Peyer's patch (tissue), 4 donors: ENCODE data around the gene ZC3HAV1L. TPM values are rescaled to one million over a fixed set of nuclear protein-coding genes. Genes with fewer than 3 reads are reported as not detected.
"Not testable (repeated sequence)": the region's sequence is repeated elsewhere in the genome, so short reads cannot be mapped to it uniquely, and the experiment has no call there.

Source experiments
- DNase-seq, 3 donors: peaks; one replicate each; pipeline ENCODE4 v3.0.0-alpha.2; 2017 to 2019
- H3K27ac ChIP-seq, 4 donors: fragments of 200-600 bp; sonication (generic); one replicate each; pipeline ENCODE4 v1.5.1; 2016 to 2019
- H3K27me3 ChIP-seq, 2 donors: fragments of 200-600 bp; sonication (generic); one replicate each; pipeline ENCODE4 v1.5.1; 2019
- H3K36me3 ChIP-seq, 3 donors: fragments of 200-600 bp; sonication (generic); one replicate each; pipeline ENCODE4 v1.5.1; 2016 to 2019
- H3K4me1 ChIP-seq, 4 donors: fragments of 200-600 bp; sonication (generic); one replicate each; pipeline ENCODE4 v1.5.1; 2016 to 2019
- H3K4me3 ChIP-seq, 4 donors: fragments of 200-600 bp; sonication (generic); 1 replicate in 3 of 4; 2 replicates in 1 of 4; pipeline ENCODE4 v1.5.1; 2016 to 2019; ENCODE audit warnings: mild to moderate bottlenecking in 1 of 4
- H3K9me3 ChIP-seq, 4 donors: fragments of 200-600 bp; sonication (generic); one replicate each; pipeline ENCODE4 v1.5.1; 2016 to 2019; ENCODE audit warnings: mild to moderate bottlenecking in 1 of 4
- POLR2A ChIP-seq, 2 donors: fragments of 450-650 bp; IDR thresholded peaks; one replicate each; pipeline ENCODE4 v1.5.1; 2017; ENCODE audit warnings: antibody characterized with exemption in 2 of 2, mild to moderate bottlenecking in 2 of 2, moderate library complexity in 2 of 2
- total RNA-seq, 4 donors: library from RNA; depleted of rRNA; stranded (reverse); fragments of >200 nt; gene quantifications; one replicate each; pipeline ENCODE4 v1.1.0, GENCODE V29; 2016
- TF ChIP-seq, protein P1 (sequence below), 6 experiments: fragments of 450-650 bp in 4 of 6; fragments of 200-600 bp in 2 of 6; sonication (generic) in 1 of 6; IDR thresholded peaks; one replicate each; pipeline ENCODE4 v1.5.1; 2017 to 2019; ENCODE audit warnings: antibody characterized with exemption in 6 of 6, mild to moderate bottlenecking in 3 of 6, moderate library complexity in 1 of 6

ZC3HAV1L gene
- total RNA-seq, 4 donors from 2014 or later = 7.7 to 25.6 (median 13.6) TPM

GRCh38 chr7:139078911-139079310 lies 43.1 kb upstream of the ZC3HAV1L start:
- H3K27me3 ChIP-seq = no peaks in the 10 kb centered on the region
- H3K4me3 ChIP-seq = no peak overlapping the region
- peaks cover 0 to 91% (median 5%) of the 10 kb centered on the region in 3 donors for H3K36me3 ChIP-seq
- H3K9me3 ChIP-seq = no peaks in the 10 kb centered on the region
- no peak for DNase-seq
- no peak for TF ChIP-seq POLR2A (IDR thresholded peaks at IDR 0.05)
- TF ChIP-seq, protein P1, sequence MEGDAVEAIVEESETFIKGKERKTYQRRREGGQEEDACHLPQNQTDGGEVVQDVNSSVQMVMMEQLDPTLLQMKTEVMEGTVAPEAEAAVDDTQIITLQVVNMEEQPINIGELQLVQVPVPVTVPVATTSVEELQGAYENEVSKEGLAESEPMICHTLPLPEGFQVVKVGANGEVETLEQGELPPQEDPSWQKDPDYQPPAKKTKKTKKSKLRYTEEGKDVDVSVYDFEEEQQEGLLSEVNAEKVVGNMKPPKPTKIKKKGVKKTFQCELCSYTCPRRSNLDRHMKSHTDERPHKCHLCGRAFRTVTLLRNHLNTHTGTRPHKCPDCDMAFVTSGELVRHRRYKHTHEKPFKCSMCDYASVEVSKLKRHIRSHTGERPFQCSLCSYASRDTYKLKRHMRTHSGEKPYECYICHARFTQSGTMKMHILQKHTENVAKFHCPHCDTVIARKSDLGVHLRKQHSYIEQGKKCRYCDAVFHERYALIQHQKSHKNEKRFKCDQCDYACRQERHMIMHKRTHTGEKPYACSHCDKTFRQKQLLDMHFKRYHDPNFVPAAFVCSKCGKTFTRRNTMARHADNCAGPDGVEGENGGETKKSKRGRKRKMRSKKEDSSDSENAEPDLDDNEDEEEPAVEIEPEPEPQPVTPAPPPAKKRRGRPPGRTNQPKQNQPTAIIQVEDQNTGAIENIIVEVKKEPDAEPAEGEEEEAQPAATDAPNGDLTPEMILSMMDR (IDR thresholded peaks at IDR 0.05) = no peak
- no peaks in the 10 kb centered on the region for H3K4me1 ChIP-seq
- no peak overlapping the region for H3K27ac ChIP-seq

GRCh38 chr7:139078399-139078798 lies 42.6 kb upstream of the ZC3HAV1L start:
- DNase-seq = no peak
- Histone ChIP-seq H3K36me3 (peaks cover 0 to 91% (median 5%) of the 10 kb centered on the region in 3 donors), H3K9me3 (no peaks in the 10 kb centered on the region), H3K27ac (no peak overlapping the region), H3K4me1 (no peaks in the 10 kb centered on the region), H3K27me3 (no peaks in the 10 kb centered on the region), H3K4me3 (no peak overlapping the region)
- no peak for TF ChIP-seq POLR2A (IDR thresholded peaks at IDR 0.05)
- TF ChIP-seq, protein P1 (IDR thresholded peaks at IDR 0.05) = no peak

DNA sequence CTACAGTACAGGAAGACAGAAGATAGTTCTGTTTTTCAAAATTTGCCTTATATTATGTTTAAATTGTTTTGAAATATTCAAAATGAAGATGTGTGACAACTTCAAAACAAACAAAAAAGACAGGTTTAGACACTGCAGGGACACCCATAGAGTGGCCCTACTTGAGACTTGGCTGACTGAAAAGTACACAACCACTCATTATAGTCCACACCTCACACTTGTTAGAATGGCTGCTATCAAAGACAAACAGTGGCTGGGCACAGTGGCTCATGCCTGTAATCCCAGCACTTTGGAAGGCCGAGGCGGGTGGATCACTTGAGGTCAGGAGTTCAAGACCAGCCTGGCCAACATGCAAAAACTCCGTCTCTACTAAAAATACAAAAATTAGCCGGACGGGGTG lies 41.9 kb upstream of the ZC3HAV1L start:
- H3K4me1 ChIP-seq, H3K27ac ChIP-seq, H3K27me3 ChIP-seq, H3K9me3 ChIP-seq, H3K4me3 ChIP-seq, DNase-seq: not testable (repeated sequence)
- H3K36me3 ChIP-seq = peaks cover 0 to 91% (median 5%) of the 10 kb centered on the region in 3 donors

- TF ChIP-seq, protein P1 (IDR thresholded peaks at IDR 0.05) = no peak
- no peak for TF ChIP-seq POLR2A (IDR thresholded peaks at IDR 0.05)
- H3K27me3 ChIP-seq = no peaks in the 10 kb centered on the region
- no peak overlapping the region for H3K27ac ChIP-seq
- H3K4me3 ChIP-seq = no peak overlapping the region
- H3K9me3 ChIP-seq = no peaks in the 10 kb centered on the region
- DNase-seq = no peak
- peaks cover 0 to 93% (median 0%) of the 10 kb centered on the region in 3 donors for H3K36me3 ChIP-seq
- no peaks in the 10 kb centered on the region for H3K4me1 ChIP-seq
Measured at GRCh38 chr7:139075871-139076686, 40.2 kb upstream of the ZC3HAV1L start.

DNA sequence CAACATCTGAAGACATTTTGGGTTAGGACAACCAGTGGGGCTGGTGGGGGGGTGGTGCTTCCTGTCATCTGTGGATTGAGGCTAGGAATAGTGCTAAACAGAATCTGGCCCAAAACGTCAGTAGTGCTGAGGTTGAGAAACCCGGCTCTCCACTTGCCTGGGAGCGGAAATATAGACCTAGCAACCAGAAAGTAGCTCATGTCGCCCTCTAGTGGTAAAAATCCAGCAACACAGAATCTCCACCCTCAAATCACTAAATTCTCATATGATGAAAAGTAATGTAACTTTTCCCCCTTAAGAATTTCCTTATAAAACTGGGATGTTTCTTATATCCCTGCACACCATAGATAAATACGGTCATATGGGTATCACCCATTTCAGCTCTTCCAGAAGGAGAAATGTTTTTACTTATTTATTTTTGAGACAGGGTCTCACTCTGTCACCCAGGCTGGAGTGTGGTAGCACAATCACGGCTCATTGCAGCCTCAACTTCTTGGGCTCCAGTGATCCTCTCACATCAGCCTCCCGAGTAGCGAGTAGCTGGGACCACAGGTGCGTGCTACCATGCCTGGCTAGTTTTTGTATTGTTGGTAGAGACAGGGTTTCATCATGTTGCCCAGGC lies 39.3 kb upstream of the ZC3HAV1L start:
- Histone ChIP-seq H3K27me3 (no peaks in the 10 kb centered on the region), H3K27ac (peak overlapping the region in 2 of 4 donors; percentile 2 to 34), H3K9me3 (no peaks in the 10 kb centered on the region), H3K4me1 (no peaks in the 10 kb centered on the region), H3K4me3 (no peak overlapping the region), H3K36me3 (peaks cover 0 to 93% (median 0%) of the 10 kb centered on the region in 3 donors)
- TF ChIP-seq, protein P1 (IDR thresholded peaks at IDR 0.05) = peak; percentile 63 to 90 (median 78)
- TF ChIP-seq POLR2A (IDR thresholded peaks at IDR 0.05) = no peak
- DNase-seq = peak; percentile 52 to 89 (median 65)

DNA sequence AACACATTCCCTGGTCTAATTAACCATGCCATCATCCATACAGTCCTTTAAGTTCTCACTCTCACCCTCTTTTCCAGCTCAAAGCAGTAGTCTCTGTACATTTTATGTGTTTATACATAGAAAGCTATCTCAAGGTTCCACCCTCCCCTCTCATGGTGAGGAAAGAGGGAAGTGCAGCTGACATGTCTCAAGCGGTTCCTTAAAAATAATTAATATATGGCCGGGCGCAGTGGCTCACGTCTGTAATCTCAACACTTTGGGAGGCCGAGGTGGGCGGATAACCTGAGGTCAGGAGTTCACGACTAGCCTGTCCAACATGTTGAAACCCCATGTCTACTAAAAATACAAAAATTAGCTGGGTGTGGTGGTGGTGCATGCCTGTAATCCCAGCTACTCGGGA lies 37.0 kb upstream of the ZC3HAV1L start:
- no peak for DNase-seq
- peaks cover 0 to 92% (median 0%) of the 10 kb centered on the region in 3 donors for H3K36me3 ChIP-seq
- H3K4me1 ChIP-seq = no peaks in the 10 kb centered on the region
- no peak overlapping the region for H3K4me3 ChIP-seq
- H3K27ac ChIP-seq = no peak overlapping the region
- H3K27me3 ChIP-seq = no peaks in the 10 kb centered on the region
- TF ChIP-seq, protein P1 (IDR thresholded peaks at IDR 0.05) = no peak
- no peak for TF ChIP-seq POLR2A (IDR thresholded peaks at IDR 0.05)
- no peaks in the 10 kb centered on the region for H3K9me3 ChIP-seq
